GM12878 (cell line): ENCODE measurements around the gene KRCC1. TPM values are rescaled to one million over a fixed set of nuclear protein-coding genes. Genes with fewer than 3 reads are reported as not detected.

Experiments
- ATAC-seq: fragments of 200-7000 bp; cut with Tn5 transposase; 3 replicates; pipeline ENCODE4 v1.9.1; 2020; ENCODE audit warnings: mild to moderate bottlenecking, moderate library complexity
- BruUV-seq: library from RNA; stranded (reverse); fragments of 400-500 nt; replicated peaks from 2 replicates; lab custom pipeline; 2021; lab: Mats Ljungman, UMichigan
- CTCF ChIA-PET: fragments of 300-600 bp; sonication (Branson Sonifier 250); formaldehyde crosslinking; extraction: SDS; loops from one replicate; lab custom pipeline; 2021; ENCODE audit warnings: inconsistent platforms; lab: Yijun Ruan, JAX
- POLR2A ChIA-PET: fragments of 350-600 bp; formaldehyde crosslinking; extraction: SDS; loops from one replicate; lab custom pipeline; 2021; ENCODE audit warnings: inconsistent platforms; lab: Charles Lee
- RAD21 ChIA-PET: fragments of 300-600 bp; sonication (Branson Sonifier 250); formaldehyde crosslinking; loops from one replicate; lab custom pipeline; 2023; ENCODE audit warnings: antibody characterized with exemption; ENCODE audit not compliant: unreplicated experiment; lab: Charles Lee
- SMC1A ChIA-PET: fragments of 300-600 bp; sonication (Branson Sonifier 250); formaldehyde crosslinking; loops from one replicate; lab custom pipeline; 2023; ENCODE audit not compliant: unreplicated experiment, uncharacterized antibody; lab: Charles Lee
- DNase-seq: peaks from one replicate; pipeline ENCODE4 v3.0.0-alpha.2; 2011; ENCODE audit warnings: low read depth, low spot score
- FAIRE-seq: peaks from 3 replicates; lab custom pipeline; 2011; peaks lifted over from hg19 to GRCh38; lab: Jason Lieb, UNC
- H2AFZ ChIP-seq: 2 replicates; pipeline ENCODE4 v1.6.0; 2011; ENCODE audit warnings: low read depth, low read length, control low read depth; ENCODE audit not compliant: control insufficient read depth
- H3K27ac ChIP-seq: 2 replicates; pipeline ENCODE4 v1.5.1; 2011; ENCODE audit warnings: control low read depth; ENCODE audit not compliant: control insufficient read depth, insufficient read depth
- H3K27me3 ChIP-seq, 2 experiments: replicated peaks in 1 of 2; 2 replicates each; pipeline versions ENCODE4 v1.6.0 to v1.6.1; 2011; ENCODE audit warnings: low read length in 1 of 2; ENCODE audit not compliant: control insufficient read depth in 2 of 2, insufficient read depth in 2 of 2
- H3K36me3 ChIP-seq, 2 experiments: 2 replicates each; pipeline ENCODE4 v1.5.1; 2011; ENCODE audit warnings: low read length in 1 of 2; ENCODE audit not compliant: control insufficient read depth in 2 of 2, insufficient read depth in 2 of 2
- H3K4me1 ChIP-seq: 2 replicates; pipeline ENCODE4 v1.6.1; 2011; ENCODE audit warnings: mild to moderate bottlenecking, low read length, moderate library complexity, mixed read lengths; ENCODE audit not compliant: control insufficient read depth, insufficient read depth
- H3K4me2 ChIP-seq: 2 replicates; pipeline ENCODE4 v1.6.0; 2011; ENCODE audit warnings: control low read depth; ENCODE audit not compliant: control insufficient read depth, insufficient read depth
- H3K4me3 ChIP-seq: fragments of 200-600 bp; sonication (generic); 2 replicates; pipeline ENCODE4 v1.5.1; 2016
- H3K79me2 ChIP-seq: 2 replicates; pipeline ENCODE4 v1.6.0; 2011; ENCODE audit warnings: low read length; ENCODE audit not compliant: control insufficient read depth, insufficient read depth
- H3K9ac ChIP-seq: 2 replicates; pipeline ENCODE4 v1.8.0; 2011; ENCODE audit warnings: low read length, control low read depth, mixed read lengths; ENCODE audit not compliant: control insufficient read depth, insufficient read depth
- H3K9me3 ChIP-seq: replicated peaks from 3 replicates; pipeline ENCODE4 v1.5.1; 2011; ENCODE audit warnings: mild to moderate bottlenecking, low read length; ENCODE audit not compliant: control insufficient read depth, insufficient read depth
- H4K20me1 ChIP-seq: 2 replicates; pipeline ENCODE4 v1.6.0; 2011; ENCODE audit not compliant: control insufficient read depth, insufficient read depth
- CBX3 ChIP-seq: fragments of 200-600 bp; sonication (generic); IDR thresholded peaks from 2 replicates; pipeline ENCODE4 v1.6.1; 2016; ENCODE audit warnings: low read depth, borderline replicate concordance
- ETV6 ChIP-seq, 2 experiments: fragments of 450-650 bp in 1 of 2; IDR thresholded peaks in 1 of 2; conservative IDR thresholded peaks in 1 of 2; 2 replicates each; pipeline ENCODE4 v1.6.1; 2014; ENCODE audit warnings: antibody characterized with exemption in 1 of 2, borderline replicate concordance in 1 of 2, low read depth in 1 of 2, mild to moderate bottlenecking in 1 of 2, moderate library complexity in 1 of 2
- FOS ChIP-seq: IDR thresholded peaks from 3 replicates; pipeline ENCODE4 v1.6.1; 2011; ENCODE audit warnings: borderline replicate concordance; ENCODE audit not compliant: insufficient read length; ENCODE audit errors: extremely low read depth
- HCFC1 ChIP-seq: fragments of 150-350 bp; IDR thresholded peaks from 2 replicates; pipeline ENCODE4 v1.6.1; 2014; ENCODE audit warnings: low read length
- HDAC2 ChIP-seq: fragments of 200-600 bp; sonication (generic); IDR thresholded peaks from 2 replicates; pipeline ENCODE4 v1.6.1; 2017
- JUNB ChIP-seq: IDR thresholded peaks from 2 replicates; pipeline ENCODE4 v1.6.1; 2016; ENCODE audit warnings: antibody characterized with exemption, mild to moderate bottlenecking
- RBBP5 ChIP-seq: fragments of 200-600 bp; sonication (generic); conservative IDR thresholded peaks from 2 replicates; pipeline ENCODE4 v1.6.1; 2016
- SMC3 ChIP-seq: IDR thresholded peaks from 2 replicates; pipeline ENCODE4 v1.6.1; 2011; ENCODE audit warnings: low read length, improper control_type of control experiment, borderline replicate concordance
- ZBED1 ChIP-seq: IDR thresholded peaks from 2 replicates; pipeline ENCODE4 v1.6.1; 2016; ENCODE audit warnings: borderline replicate concordance
- WGBS: methylation state at CpG from one replicate; pipeline ENCODE4 v1.1.6; 2016; ENCODE audit warnings: low lambda C conversion rate; ENCODE audit not compliant: insufficient replicate concordance, insufficient coverage; ENCODE audit errors: missing lambda C conversion rate; 5-methylcytosine and 5-hydroxymethylcytosine counted together
- in situ Hi-C: fragments of 300-500 bp; cut with MboI; formaldehyde crosslinking; loops from 9 replicates; pipeline ENCODE4 v1.14.3; 2018; ENCODE audit warnings: mixed read lengths
- intact Hi-C: fragments of 100-400 bp; cut with micrococcal nuclease; formaldehyde crosslinking; loops from one replicate; pipeline ENCODE4 v1.14.2; 2022; ENCODE audit not compliant: unreplicated experiment
- polyA plus RNA-seq, 11 experiments: library from polyadenylated mRNA; depleted of rRNA in 4 of 11; unstranded in 6 of 11; stranded (reverse) in 5 of 11; fragments of >200 nt; fragmentation: Nextera tagmentation in 4 of 11; fragmentation: Illumina TruSeq in 1 of 11; extraction: Ambion mirVana in 4 of 11; extraction: Trizol in 1 of 11; gene quantifications; 1 replicate in 1 of 11; 2 replicates in 10 of 11; pipeline versions ENCODE4 v1.2.1 to v1.2.3, GENCODE V29; 2011 to 2016; ENCODE audit warnings: inconsistent platforms in 2 of 11, missing spikeins in 2 of 11, low read depth in 1 of 11
- total RNA-seq, 4 experiments: library from RNA; depleted of rRNA in 3 of 4; stranded (reverse); fragments of >200 nt in 3 of 4; fragmentation: Illumina TruSeq in 1 of 4; extraction: Trizol in 1 of 4; gene quantifications; 2 replicates each; pipeline versions ENCODE4 v1.2.1 to v1.2.3, GENCODE V29; 2013 to 2021
- TF ChIP-seq, protein P1 (sequence below): fragments of 450-650 bp; IDR thresholded peaks from 2 replicates; pipeline ENCODE4 v1.6.1; 2014; ENCODE audit warnings: mild to moderate bottlenecking
- TF ChIP-seq, protein P2 (sequence below): IDR thresholded peaks from 2 replicates; pipeline ENCODE4 v1.6.1; 2011; ENCODE audit warnings: borderline replicate concordance, low read depth, mild to moderate bottlenecking, moderate library complexity, mixed read lengths, low read length; ENCODE audit not compliant: insufficient read depth; ENCODE audit errors: extremely low read length
- TF ChIP-seq, protein P3 (sequence below): fragments of 450-650 bp; formaldehyde crosslinking; IDR thresholded peaks from 2 replicates; pipeline ENCODE4 v1.4.0; 2022; ENCODE audit warnings: mild to moderate bottlenecking, moderate library complexity

Gene KRCC1
- total and polyA plus RNA-seq, 10 of the 15 experiments (the other 5 are each of a cell fraction or from before 2014, with no cell fraction given), result 3.8 to 27.2 (median 12.5) TPM

DNA sequence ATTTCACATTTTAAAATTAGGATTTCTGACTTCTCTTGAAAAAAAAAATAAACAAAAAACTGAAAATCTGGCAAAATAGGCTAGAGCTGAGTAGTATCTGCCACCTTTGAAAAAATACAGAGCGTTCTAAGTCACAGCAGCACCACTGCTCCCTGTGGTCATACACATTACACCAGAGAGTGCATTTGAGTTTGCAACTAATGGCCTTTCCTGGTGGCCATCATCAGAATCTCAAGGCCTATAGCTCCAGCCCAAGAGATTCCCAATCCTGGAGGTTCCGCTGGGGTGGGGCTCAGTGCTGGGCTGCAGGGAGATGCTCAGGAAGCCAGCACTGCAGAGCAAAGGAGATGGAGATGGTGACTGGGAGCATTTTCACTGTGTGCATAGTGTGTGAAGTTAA lies 29.5 kb upstream of the KRCC1 start:
- no peak overlapping the region for H2AFZ ChIP-seq
- H3K4me3 ChIP-seq, result no peak overlapping the region
- H3K27me3 ChIP-seq, result peaks cover 0 to 2% of the 10 kb centered on the region in 2 experiments; a peak in 1 of 4 replicates
- ChIA-PET RAD21 (no interaction called here), SMC1A (interaction anchor here (1.2 kb wide), 1 partner anchor 25 kb away, joined by 3 read pairs; no protein-coding TSS in a partner anchor), CTCF (no interaction called here), POLR2A (no interaction called here)
- H3K4me1 ChIP-seq, result no peaks in the 10 kb centered on the region
- no TSS peak for BruUV-seq
- no peaks in the 10 kb centered on the region for H4K20me1 ChIP-seq
- in situ Hi-C loops (no loop called here), intact Hi-C loops (no loop called here)
- FAIRE-seq (no peak), DNase-seq (no peak), ATAC-seq (no peak)
- WGBS, result 44% methylated on average over 2 of the region's 2 CpGs
- H3K9me3 ChIP-seq, result no peaks in the 10 kb centered on the region
- H3K27ac ChIP-seq, result no peak overlapping the region
- no peak overlapping the region for H3K9ac ChIP-seq
- H3K79me2 ChIP-seq, result no peaks in the 10 kb centered on the region
- TF ChIP-seq, protein P1, sequence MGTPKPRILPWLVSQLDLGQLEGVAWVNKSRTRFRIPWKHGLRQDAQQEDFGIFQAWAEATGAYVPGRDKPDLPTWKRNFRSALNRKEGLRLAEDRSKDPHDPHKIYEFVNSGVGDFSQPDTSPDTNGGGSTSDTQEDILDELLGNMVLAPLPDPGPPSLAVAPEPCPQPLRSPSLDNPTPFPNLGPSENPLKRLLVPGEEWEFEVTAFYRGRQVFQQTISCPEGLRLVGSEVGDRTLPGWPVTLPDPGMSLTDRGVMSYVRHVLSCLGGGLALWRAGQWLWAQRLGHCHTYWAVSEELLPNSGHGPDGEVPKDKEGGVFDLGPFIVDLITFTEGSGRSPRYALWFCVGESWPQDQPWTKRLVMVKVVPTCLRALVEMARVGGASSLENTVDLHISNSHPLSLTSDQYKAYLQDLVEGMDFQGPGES, result no peak
- TF ChIP-seq RBBP5, result no peak
- TF ChIP-seq, protein P2, sequence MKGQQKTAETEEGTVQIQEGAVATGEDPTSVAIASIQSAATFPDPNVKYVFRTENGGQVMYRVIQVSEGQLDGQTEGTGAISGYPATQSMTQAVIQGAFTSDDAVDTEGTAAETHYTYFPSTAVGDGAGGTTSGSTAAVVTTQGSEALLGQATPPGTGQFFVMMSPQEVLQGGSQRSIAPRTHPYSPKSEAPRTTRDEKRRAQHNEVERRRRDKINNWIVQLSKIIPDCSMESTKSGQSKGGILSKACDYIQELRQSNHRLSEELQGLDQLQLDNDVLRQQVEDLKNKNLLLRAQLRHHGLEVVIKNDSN, result no peak
- no peak for TF ChIP-seq SMC3
- TF ChIP-seq HCFC1, result no peak
- no peak for TF ChIP-seq FOS
- TF ChIP-seq CBX3, result no peak
- TF ChIP-seq HDAC2, result no peak
- TF ChIP-seq, protein P3, sequence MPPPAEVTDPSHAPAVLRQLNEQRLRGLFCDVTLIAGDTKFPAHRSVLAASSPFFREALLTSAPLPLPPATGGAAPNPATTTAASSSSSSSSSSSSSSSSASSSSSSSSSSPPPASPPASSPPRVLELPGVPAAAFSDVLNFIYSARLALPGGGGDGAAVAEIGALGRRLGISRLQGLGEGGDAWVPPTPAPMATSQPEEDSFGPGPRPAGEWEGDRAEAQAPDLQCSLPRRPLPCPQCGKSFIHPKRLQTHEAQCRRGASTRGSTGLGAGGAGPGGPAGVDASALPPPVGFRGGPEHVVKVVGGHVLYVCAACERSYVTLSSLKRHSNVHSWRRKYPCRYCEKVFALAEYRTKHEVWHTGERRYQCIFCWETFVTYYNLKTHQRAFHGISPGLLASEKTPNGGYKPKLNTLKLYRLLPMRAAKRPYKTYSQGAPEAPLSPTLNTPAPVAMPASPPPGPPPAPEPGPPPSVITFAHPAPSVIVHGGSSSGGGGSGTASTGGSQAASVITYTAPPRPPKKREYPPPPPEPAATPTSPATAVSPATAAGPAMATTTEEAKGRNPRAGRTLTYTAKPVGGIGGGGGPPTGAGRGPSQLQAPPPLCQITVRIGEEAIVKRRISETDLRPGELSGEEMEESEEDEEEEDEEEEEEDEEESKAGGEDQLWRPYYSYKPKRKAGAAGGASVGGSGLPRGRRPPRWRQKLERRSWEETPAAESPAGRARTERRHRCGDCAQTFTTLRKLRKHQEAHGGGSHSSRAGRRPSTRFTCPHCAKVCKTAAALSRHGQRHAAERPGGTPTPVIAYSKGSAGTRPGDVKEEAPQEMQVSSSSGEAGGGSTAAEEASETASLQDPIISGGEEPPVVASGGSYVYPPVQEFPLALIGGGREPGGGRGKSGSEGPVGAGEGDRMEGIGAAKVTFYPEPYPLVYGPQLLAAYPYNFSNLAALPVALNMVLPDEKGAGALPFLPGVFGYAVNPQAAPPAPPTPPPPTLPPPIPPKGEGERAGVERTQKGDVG (CRISPR knock-in tag), result no peak
- TF ChIP-seq ZBED1, result no peak
- no peak for TF ChIP-seq ETV6 (conservative IDR thresholded peaks at IDR 0.05 in 1 of 2, IDR thresholded peaks at IDR 0.05 in 1 of 2; ENCODE audit: borderline replicate concordance in 1 of 2, low read depth in 1 of 2)
- TF ChIP-seq JUNB, result no peak
- H3K4me2 ChIP-seq, result no peak overlapping the region
- H3K36me3 ChIP-seq, result no peaks in the 10 kb centered on the region
